Activated CD4-positive, alpha-beta T cell treated with anti-CD3 and anti-CD28 coated beads for 36 hours (primary cell): Measurements from ENCODE around the gene HMBS. TPM values are rescaled to one million over a fixed set of nuclear protein-coding genes. Genes with fewer than 3 reads are reported as not detected.
"Not testable (repeated sequence)": the region's sequence is repeated elsewhere in the genome, so short reads cannot be mapped to it uniquely, and the experiment has no call there.

Source experiments
- ATAC-seq: fragments of 200-7000 bp; cut with Tn5 transposase; one replicate; pipeline ENCODE4 v1.10.0; 2021; ENCODE audit warnings: mild to moderate bottlenecking, moderate library complexity
- CTCF ChIA-PET: fragments of 350-600 bp; sonication (Branson Sonifier 250); formaldehyde crosslinking; loops from one replicate; lab custom pipeline; 2021; ENCODE audit warnings: antibody characterized with exemption; lab: Charles Lee
- POLR2A ChIA-PET: fragments of 350-600 bp; sonication (Branson Sonifier 250); formaldehyde crosslinking; loops from one replicate; lab custom pipeline; 2021; ENCODE audit warnings: antibody characterized with exemption, inconsistent platforms; lab: Charles Lee
- DNase-seq: peaks from one replicate; pipeline ENCODE4 v3.0.0-alpha.2; 2020
- H3K27ac Mint-ChIP-seq: one replicate; pipeline ENCODE4 v1.8.0; 2021; ENCODE audit warnings: mixed read lengths
- H3K27me3 Mint-ChIP-seq: one replicate; pipeline ENCODE4 v1.8.0; 2021; ENCODE audit warnings: mixed read lengths
- H3K36me3 Mint-ChIP-seq: one replicate; pipeline ENCODE4 v1.8.0; 2021; ENCODE audit warnings: low read depth, mixed read lengths
- H3K4me1 Mint-ChIP-seq: one replicate; pipeline ENCODE4 v1.8.0; 2021; ENCODE audit warnings: mixed read lengths
- H3K4me3 Mint-ChIP-seq: one replicate; pipeline ENCODE4 v1.8.0; 2021; ENCODE audit warnings: mild to moderate bottlenecking, moderate library complexity, mixed read lengths
- H3K9me3 Mint-ChIP-seq: one replicate; pipeline ENCODE4 v1.8.0; 2021; ENCODE audit warnings: low read depth, mixed read lengths
- intact Hi-C, 2 experiments: fragments of 100-400 bp; cut with DNase I in 1 of 2; cut with micrococcal nuclease in 1 of 2; formaldehyde crosslinking; loops; one replicate each; pipeline versions ENCODE4 v1.14.2 to v1.15.1; 2022 to 2024; cut with DNase I, micrococcal nuclease
- total RNA-seq, 2 experiments: library from RNA; stranded (reverse); gene quantifications; one replicate each; pipeline ENCODE4 v1.2.3, GENCODE V29; 2021

The HMBS gene
- total RNA-seq, 2 experiments from 2014 or later = 39.8 to 41.8 TPM

- Mint-ChIP-seq H3K27me3 (no peaks in the 10 kb centered on the region), H3K4me1 (peaks cover 43% of the 10 kb centered on the region), H3K4me3 (no peak overlapping the region), H3K36me3 (peaks cover 38% of the 10 kb centered on the region), H3K27ac (no peak overlapping the region), H3K9me3 (no peaks in the 10 kb centered on the region)
- ChIA-PET POLR2A (no interaction called here), CTCF (interaction anchor here (1.0 kb wide), 1 partner anchor 88 kb away, joined by 4 read pairs; the partner anchor contains the start of gene SLC37A4)
- ATAC-seq = no peak
- intact Hi-C loops = no loop called here
- DNase-seq = no peak
Measured at GRCh38 chr11:119118227-119118626, 33.5 kb downstream of the HMBS start.

- ChIA-PET CTCF (interaction anchor here (0.9 to 1.0 kb wide), 2 partner anchors 48 to 89 kb away, joined by 3 to 4 read pairs; partner anchors contain the start of gene SLC37A4), POLR2A (interaction anchor here (0.8 kb wide), 1 partner anchor 52 kb away, joined by 3 read pairs; the partner anchor contains the start of gene VPS11)
- intact Hi-C loops = no loop called here
- H3K27ac Mint-ChIP-seq = no peak overlapping the region
- H3K9me3 Mint-ChIP-seq = no peaks in the 10 kb centered on the region
- H3K36me3 Mint-ChIP-seq = peaks cover 39% of the 10 kb centered on the region
- ATAC-seq (no peak), DNase-seq (no peak)
- no peak overlapping the region for H3K4me3 Mint-ChIP-seq
- peaks cover 41% of the 10 kb centered on the region for H3K4me1 Mint-ChIP-seq
- H3K27me3 Mint-ChIP-seq = no peaks in the 10 kb centered on the region
Measured at GRCh38 chr11:119118946-119119345, 34.3 kb downstream of the HMBS start.

GRCh38 chr11:119120639-119121007 lies 35.9 kb downstream of the HMBS start:
- Mint-ChIP-seq H3K9me3 (no peaks in the 10 kb centered on the region), H3K27ac (peak overlapping the region; percentile 91), H3K4me3 (peak overlapping the region; percentile 94), H3K4me1 (peaks cover 30% of the 10 kb centered on the region), H3K36me3 (peaks cover 34% of the 10 kb centered on the region), H3K27me3 (no peaks in the 10 kb centered on the region)
- POLR2A ChIA-PET = interaction anchor here (1.4 to 1.8 kb wide), 3 partner anchors 13 to 35 kb away, joined by 4 to 12 read pairs (median 10); partner anchors contain the start of genes C2CD2L and DPAGT1
- intact Hi-C loops = loop anchor here (1.0 to 5.0 kb wide), 16 partner anchors 13 to 214 kb away; partner anchors contain the start of genes C2CD2L (in 2 of the 2), CBL (in 2 of the 2), HYOU1 (in 2 of the 2) and NLRX1 (in 2 of the 2)
- DNase-seq (no peak), ATAC-seq (no peak)
- CTCF ChIA-PET = interaction anchor here (0.8 to 1.5 kb wide), 4 partner anchors 14 to 152 kb away, joined by 3 to 6 read pairs (median 4); partner anchors contain the start of gene C2CD2L

GRCh38 chr11:119121008-119121810 lies 36.5 kb downstream of the HMBS start, which contains the start of gene HINFP:
HINFP (plus strand) TSS chr11:119121580; CDS start chr11:119126945, 5,365 bp downstream.
- ChIA-PET POLR2A (interaction anchor here (0.5 to 1.8 kb wide), 10 partner anchors 9 to 76 kb away, joined by 3 to 12 read pairs (median 4); partner anchors contain the start of genes C2CD2L, DPAGT1 and HMBS), CTCF (interaction anchor here (0.8 to 1.5 kb wide), 6 partner anchors 14 to 152 kb away, joined by 3 to 9 read pairs (median 4); partner anchors contain the start of genes C2CD2L, CBL and DPAGT1)
- peak; percentile 100 for DNase-seq
- peaks cover 25% of the 10 kb centered on the region for H3K4me1 Mint-ChIP-seq
- intact Hi-C loops = loop anchor here (1.0 to 5.0 kb wide), 16 partner anchors 14 to 213 kb away; partner anchors contain the start of genes C2CD2L (in 2 of the 2), CBL (in 2 of the 2), HYOU1 (in 2 of the 2) and NLRX1 (in 2 of the 2)
- H3K9me3 Mint-ChIP-seq = no peaks in the 10 kb centered on the region
- H3K36me3 Mint-ChIP-seq = peaks cover 28% of the 10 kb centered on the region
- H3K27ac Mint-ChIP-seq = peak within 1 kb of the TSS; percentile 91
- peak; percentile 98 for ATAC-seq
- peak within 1 kb of the TSS; percentile 94 for H3K4me3 Mint-ChIP-seq
- no peaks in the 10 kb centered on the region for H3K27me3 Mint-ChIP-seq

GRCh38 chr11:119121811-119122124 lies 37.1 kb downstream of the HMBS start:
- Mint-ChIP-seq H3K36me3 (peaks cover 26% of the 10 kb centered on the region), H3K4me1 (peaks cover 28% of the 10 kb centered on the region), H3K27me3 (no peaks in the 10 kb centered on the region), H3K27ac (peak overlapping the region; percentile 87), H3K9me3 (no peaks in the 10 kb centered on the region), H3K4me3 (peak overlapping the region; percentile 94)
- intact Hi-C loops = loop anchor here (1.0 to 5.0 kb wide), 16 partner anchors 14 to 213 kb away; partner anchors contain the start of genes C2CD2L (in 2 of the 2), CBL (in 2 of the 2), HYOU1 (in 2 of the 2) and NLRX1 (in 2 of the 2)
- ChIA-PET POLR2A (interaction anchor here (0.5 to 1.8 kb wide), 10 partner anchors 9 to 181 kb away, joined by 3 to 12 read pairs (median 4); partner anchors contain the start of genes C2CD2L, DPAGT1 and HMBS), CTCF (interaction anchor here (0.8 to 1.5 kb wide), 4 partner anchors 19 to 84 kb away, joined by 3 to 9 read pairs (median 4); partner anchors contain the start of genes CBL and DPAGT1)
- DNase-seq (no peak), ATAC-seq (peak; percentile 0)

GRCh38 chr11:119125821-119126220 lies 41.1 kb downstream of the HMBS start:
- H3K4me1 Mint-ChIP-seq = peaks cover 28% of the 10 kb centered on the region
- H3K4me3 Mint-ChIP-seq = no peak overlapping the region
- H3K27me3 Mint-ChIP-seq = no peaks in the 10 kb centered on the region
- H3K36me3 Mint-ChIP-seq = peaks cover 27% of the 10 kb centered on the region
- no peaks in the 10 kb centered on the region for H3K9me3 Mint-ChIP-seq
- intact Hi-C loops = loop anchor here in 1 of 2 experiments (5.0 kb wide), 2 partner anchors 71 to 156 kb away; no protein-coding TSS in a partner anchor
- DNase-seq (no peak), ATAC-seq (no peak)
- ChIA-PET POLR2A (no interaction called here), CTCF (interaction anchor here (0.6 to 0.7 kb wide), 2 partner anchors 15 to 603 kb away, joined by 3 read pairs; partner anchors contain the start of gene NECTIN1)
- H3K27ac Mint-ChIP-seq = no peak overlapping the region

- POLR2A ChIA-PET = interaction anchor here (0.6 kb wide), 1 partner anchor 42 kb away, joined by 3 read pairs; the partner anchor contains the start of gene HMBS
- CTCF ChIA-PET = no interaction called here
- DNase-seq (no peak), ATAC-seq (no peak)
- peaks cover 32% of the 10 kb centered on the region for H3K36me3 Mint-ChIP-seq
- intact Hi-C loops = loop anchor here in 1 of 2 experiments (5.0 kb wide), 2 partner anchors 71 to 156 kb away; no protein-coding TSS in a partner anchor
- peak overlapping the region; percentile 70 for H3K27ac Mint-ChIP-seq
- no peaks in the 10 kb centered on the region for H3K9me3 Mint-ChIP-seq
- peaks cover 25% of the 10 kb centered on the region for H3K4me1 Mint-ChIP-seq
- no peaks in the 10 kb centered on the region for H3K27me3 Mint-ChIP-seq
- no peak overlapping the region for H3K4me3 Mint-ChIP-seq
Measured at GRCh38 chr11:119126675-119127268, 42.1 kb downstream of the HMBS start.

GRCh38 chr11:119130662-119131061 lies 46.0 kb downstream of the HMBS start:
- H3K27me3 Mint-ChIP-seq = no peaks in the 10 kb centered on the region
- H3K36me3 Mint-ChIP-seq = peaks cover 33% of the 10 kb centered on the region
- no peaks in the 10 kb centered on the region for H3K9me3 Mint-ChIP-seq
- CTCF ChIA-PET = interaction anchor here (0.6 kb wide), 1 partner anchor 24 kb away, joined by 4 read pairs; the partner anchor contains the start of gene C2CD2L
- intact Hi-C loops = no loop called here
- ATAC-seq (no peak), DNase-seq (no peak)
- H3K4me3 Mint-ChIP-seq = no peak overlapping the region
- POLR2A ChIA-PET = no interaction called here
- H3K27ac Mint-ChIP-seq = no peak overlapping the region
- peaks cover 10% of the 10 kb centered on the region for H3K4me1 Mint-ChIP-seq

GRCh38 chr11:119134389-119134978 lies 49.8 kb downstream of the HMBS start:
- CTCF ChIA-PET = interaction anchor here (0.6 to 1.3 kb wide), 6 partner anchors 17 to 264 kb away, joined by 3 to 5 read pairs (median 3); partner anchors contain the start of gene C2CD2L
- ATAC-seq (peak; percentile 60), DNase-seq (peak; percentile 37)
- H3K4me3 Mint-ChIP-seq = no peak overlapping the region
- POLR2A ChIA-PET = no interaction called here
- peaks cover 2% of the 10 kb centered on the region for H3K4me1 Mint-ChIP-seq
- intact Hi-C loops = no loop called here
- no peak overlapping the region for H3K27ac Mint-ChIP-seq
- H3K36me3 Mint-ChIP-seq = peaks cover 25% of the 10 kb centered on the region
- no peaks in the 10 kb centered on the region for H3K9me3 Mint-ChIP-seq
- H3K27me3 Mint-ChIP-seq = peaks cover 6% of the 10 kb centered on the region

GRCh38 chr11:119139276-119139675 lies 54.6 kb downstream of the HMBS start:
- intact Hi-C loops, H3K9me3 Mint-ChIP-seq, H3K4me1 Mint-ChIP-seq, H3K27ac Mint-ChIP-seq, H3K36me3 Mint-ChIP-seq, POLR2A ChIA-PET, DNase-seq, H3K4me3 Mint-ChIP-seq, ATAC-seq: not testable (repeated sequence)
- CTCF ChIA-PET = interaction anchor here (1.0 kb wide), 1 partner anchor 9 kb away, joined by 3 read pairs; no protein-coding TSS in a partner anchor
- H3K27me3 Mint-ChIP-seq = peaks cover 15% of the 10 kb centered on the region
